HG03442 (cell line): ENCODE results near the gene TMPRSS4.

Experiments
- ATAC-seq: cut with Tn5 transposase; IDR thresholded peaks from one replicate; pipeline ENCODE4 v1.9.1; 2021; ENCODE audit warnings: mild to moderate bottlenecking, moderate library complexity; ENCODE audit not compliant: unreplicated experiment

TMPRSS4 gene

DNA sequence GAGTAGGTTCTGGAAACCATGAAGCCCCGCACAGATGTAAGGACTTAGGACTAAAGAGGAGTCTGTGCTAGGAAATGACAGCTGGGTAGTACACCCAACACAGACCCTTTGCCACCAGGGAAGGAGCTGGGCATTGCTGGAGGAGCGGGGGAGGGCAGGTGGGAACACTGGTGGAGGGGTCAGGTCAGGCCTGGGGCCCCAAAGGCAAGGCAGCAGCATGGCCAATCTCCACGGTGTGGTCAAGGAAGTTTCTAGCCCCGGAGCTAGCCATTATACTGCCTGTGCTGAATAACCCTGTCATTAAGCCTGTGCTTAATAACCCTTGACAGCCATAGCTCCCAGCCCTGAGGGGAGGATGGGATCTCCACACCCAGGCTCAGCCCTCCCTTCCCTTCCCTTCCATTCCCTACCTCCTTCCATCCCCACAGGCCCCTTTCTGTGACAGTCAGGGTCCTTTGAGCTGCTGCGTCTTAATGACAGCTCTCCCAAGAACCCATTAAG is 2.1 kb downstream of the TMPRSS4 start:
- no peak for ATAC-seq

DNA sequence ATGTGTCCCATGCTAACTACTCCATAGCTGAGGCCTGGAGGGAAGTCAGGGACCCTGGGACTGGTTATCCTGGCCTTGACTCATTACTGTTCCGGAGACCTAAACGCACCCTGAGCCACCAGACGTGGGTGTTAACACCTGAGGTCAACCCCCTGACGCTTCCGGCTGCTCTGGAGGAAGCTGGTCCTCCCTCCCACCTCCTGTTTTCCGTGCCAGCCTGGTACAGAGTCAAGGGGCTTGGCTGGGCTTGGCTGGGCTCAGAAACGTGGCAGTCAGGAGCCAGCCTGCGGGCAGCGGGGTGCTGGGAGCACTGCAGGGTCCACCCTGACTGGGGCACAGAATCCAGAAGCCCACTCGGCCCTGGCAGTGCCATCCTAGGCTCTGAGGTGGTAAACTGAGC is 2.6 kb downstream of the TMPRSS4 start:
- no peak for ATAC-seq

DNA sequence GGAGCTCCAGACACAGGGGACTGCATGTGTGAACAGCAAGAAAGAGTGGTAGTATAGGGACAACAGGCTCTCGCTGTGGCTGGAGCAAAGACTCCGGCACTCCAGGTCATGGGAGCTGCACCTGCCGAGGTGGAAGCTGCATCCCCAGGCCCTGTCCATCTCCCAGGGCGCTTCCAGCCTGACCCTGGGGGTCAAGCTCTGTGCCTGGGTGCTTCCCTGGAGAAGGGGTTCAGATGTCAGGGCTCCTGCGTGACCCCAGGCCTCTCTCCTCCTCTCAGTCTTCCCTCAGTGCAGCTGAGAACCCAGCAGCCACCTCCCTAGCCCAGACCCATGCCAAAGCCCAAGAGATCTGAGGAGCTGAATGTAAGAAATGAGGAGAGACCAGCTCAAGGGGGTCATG is 3.4 kb downstream of the TMPRSS4 start:
- no peak for ATAC-seq

- ATAC-seq = no peak
These were observed 4.5 kb downstream of the TMPRSS4 start for GRCh38 chr11:118081241-118081958.

- no peak for ATAC-seq
These were observed 6.1 kb downstream of the TMPRSS4 start for GRCh38 chr11:118082880-118083552.

- no peak for ATAC-seq
These were observed 7.4 kb downstream of the TMPRSS4 start for GRCh38 chr11:118084247-118084646.

DNA sequence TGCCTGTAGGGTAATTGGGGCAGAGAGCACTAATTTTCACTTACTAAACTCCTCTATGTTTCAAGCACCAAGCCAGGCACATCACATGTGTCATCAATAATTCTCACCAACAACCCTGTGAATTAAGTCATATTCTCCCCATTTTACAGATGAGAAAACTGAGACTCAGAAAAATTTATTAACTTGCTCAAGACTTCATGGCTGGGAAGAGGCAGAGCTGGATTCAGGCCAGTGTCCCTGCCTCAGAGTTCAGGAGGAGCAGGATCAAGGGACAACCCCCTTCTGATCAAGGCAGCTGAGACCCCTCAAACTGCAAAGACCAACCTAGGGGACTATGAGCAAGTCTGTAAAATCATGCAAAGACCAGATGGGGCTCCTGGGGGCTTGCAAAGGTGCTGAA is 7.8 kb downstream of the TMPRSS4 start:
- ATAC-seq = no peak

GRCh38 chr11:118086913-118087768 is 10.3 kb downstream of the TMPRSS4 start, which contains the start of gene SMIM35:
Gene SMIM35 (minus strand): TSS chr11:118086963. CDS start chr11:118086757, 206 bp downstream.
- no peak for ATAC-seq

- ATAC-seq = no peak
These were observed 11.1 kb downstream of the TMPRSS4 start for GRCh38 chr11:118087931-118088330.

GRCh38 chr11:118088531-118088930 is 11.7 kb downstream of the TMPRSS4 start:
- ATAC-seq = no peak

DNA sequence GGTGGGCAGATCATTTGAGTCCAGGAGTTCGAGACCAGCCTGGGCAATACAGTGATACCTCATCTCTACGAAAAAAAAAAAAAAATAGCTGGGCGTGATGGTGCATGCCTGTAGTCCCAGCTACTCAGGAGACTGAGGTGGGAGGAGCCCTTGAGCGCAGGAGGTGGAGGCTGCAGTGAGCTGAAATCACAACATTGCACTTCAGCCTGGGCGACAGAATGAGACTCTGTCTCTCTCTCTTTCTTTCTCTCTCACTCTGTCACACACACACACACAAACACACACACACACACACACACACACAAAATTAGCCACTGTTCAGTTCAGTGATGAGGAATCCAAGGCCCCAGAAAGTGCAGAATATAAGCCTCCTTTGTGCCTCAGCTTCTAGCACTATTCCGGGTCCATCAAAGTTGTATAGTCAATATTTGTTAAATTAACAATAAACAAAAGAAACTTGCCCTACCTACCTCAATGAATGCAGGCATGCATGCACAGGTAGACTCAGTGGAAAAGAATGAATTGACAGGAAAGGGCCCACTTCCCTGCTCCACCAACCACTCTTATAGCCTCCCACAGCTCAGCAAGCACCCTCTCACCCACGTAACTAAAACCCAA is 13.8 kb downstream of the TMPRSS4 start:
- no peak for ATAC-seq

- ATAC-seq = no peak
These were observed 14.8 kb downstream of the TMPRSS4 start for GRCh38 chr11:118091690-118092089.

GRCh38 chr11:118092907-118093571 is 16.2 kb downstream of the TMPRSS4 start:
- ATAC-seq = no peak

GRCh38 chr11:118095493-118095892 is 18.6 kb downstream of the TMPRSS4 start:
- no peak for ATAC-seq

DNA sequence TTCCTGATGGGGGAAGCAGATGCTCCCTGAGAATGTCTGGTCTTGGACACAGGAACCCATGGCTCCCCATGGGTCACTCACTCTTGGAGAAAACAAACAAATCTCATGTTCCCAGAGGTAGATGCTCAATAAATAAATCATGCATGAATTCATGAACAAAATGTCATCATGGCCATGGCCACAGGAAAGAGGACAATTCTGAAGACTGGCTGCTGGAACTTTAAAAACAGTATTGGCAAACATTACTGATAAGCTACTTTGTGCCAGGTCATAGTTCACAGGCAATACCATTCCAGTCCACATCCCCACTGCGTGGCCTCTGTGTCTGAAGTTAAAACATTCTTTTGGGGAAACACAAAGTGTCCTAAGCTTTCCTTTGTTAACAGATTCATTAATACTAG is 19.1 kb downstream of the TMPRSS4 start:
- ATAC-seq = no peak

DNA sequence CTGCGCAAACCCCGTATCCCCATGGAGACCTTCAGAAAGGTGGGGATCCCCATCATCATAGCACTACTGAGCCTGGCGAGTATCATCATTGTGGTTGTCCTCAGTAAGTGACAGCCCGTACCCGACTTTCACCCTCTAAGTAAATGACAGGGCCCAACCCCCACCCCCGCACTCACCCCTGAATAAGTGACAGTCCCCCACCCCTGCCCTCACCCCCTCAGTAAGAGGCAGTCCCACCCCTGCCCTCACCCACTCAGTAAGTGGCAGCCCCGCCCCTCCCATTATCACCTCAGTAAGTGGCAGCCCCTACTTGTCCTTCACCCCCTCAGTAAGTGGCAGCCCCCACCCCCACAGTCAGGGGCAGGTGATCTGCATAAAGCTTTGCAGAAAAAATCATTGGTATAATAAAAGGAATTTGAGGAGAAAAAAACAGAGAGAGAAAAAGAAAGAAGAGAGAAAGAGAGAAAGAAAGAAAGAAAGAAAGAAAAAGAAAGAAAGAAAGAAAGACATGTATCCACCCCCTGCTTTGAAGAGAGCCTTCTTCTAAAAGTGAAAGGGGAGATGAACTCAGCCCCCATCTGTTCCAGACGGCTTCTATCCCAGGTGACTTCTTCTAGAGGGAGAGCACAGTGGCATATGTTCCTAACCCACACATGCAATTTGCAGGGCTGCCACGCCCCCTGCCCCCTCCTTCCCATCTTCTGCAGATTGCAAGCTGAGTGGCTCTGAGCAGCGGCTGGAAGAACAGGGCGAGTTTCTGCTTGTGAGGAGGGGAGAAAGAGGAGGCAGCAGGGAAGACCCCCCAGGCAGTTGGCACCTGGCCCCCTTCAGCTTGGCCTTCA is 22.3 kb downstream of the TMPRSS4 start:
- ATAC-seq = no peak

GRCh38 chr11:118099838-118100556 is 23.1 kb downstream of the TMPRSS4 start:
- no peak for ATAC-seq

GRCh38 chr11:118100691-118101232 is 23.9 kb downstream of the TMPRSS4 start:
- no peak for ATAC-seq
